Endodermal cell (in vitro differentiated cells): ENCODE measurements around the gene COLEC12. TPM values are rescaled to one million over a fixed set of nuclear protein-coding genes. Genes with fewer than 3 reads are reported as not detected.
"Not testable (repeated sequence)": the region's sequence is repeated elsewhere in the genome, so short reads cannot be mapped to it uniquely, and the experiment has no call there.

Experiments used
- DNase-seq: peaks from one replicate; pipeline ENCODE4 v3.0.0-alpha.2; 2017
- H3K27ac ChIP-seq: 2 replicates; pipeline ENCODE4 v1.5.1; 2013; ENCODE audit warnings: mild to moderate bottlenecking, low read depth, low read length, moderate library complexity
- H3K27me3 ChIP-seq: 2 replicates; pipeline ENCODE4 v1.6.1; 2013; ENCODE audit warnings: mild to moderate bottlenecking, low read length, moderate library complexity; ENCODE audit not compliant: insufficient read depth, control insufficient read depth, poor library complexity, severe bottlenecking
- H3K36me3 ChIP-seq: 2 replicates; pipeline ENCODE4 v1.7.0; 2013; ENCODE audit warnings: mild to moderate bottlenecking, low read length, moderate library complexity; ENCODE audit not compliant: control insufficient read depth, insufficient read depth
- H3K4me1 ChIP-seq: one replicate; pipeline ENCODE4 v1.7.0; 2013; ENCODE audit warnings: low read length; ENCODE audit not compliant: control insufficient read depth, insufficient read depth
- H3K4me3 ChIP-seq: 2 replicates; pipeline ENCODE4 v1.5.1; 2013; ENCODE audit warnings: mild to moderate bottlenecking, low read length, moderate library complexity
- H3K9ac ChIP-seq: 2 replicates; pipeline ENCODE4 v1.6.1; 2013; ENCODE audit warnings: mild to moderate bottlenecking, low read length, moderate library complexity; ENCODE audit not compliant: poor library complexity, severe bottlenecking; ENCODE audit errors: extremely low read depth
- H3K9me3 ChIP-seq: 2 replicates; pipeline ENCODE4 v1.6.1; 2013; ENCODE audit warnings: mild to moderate bottlenecking, low read length, moderate library complexity; ENCODE audit not compliant: control insufficient read depth
- H3K27ac Mint-ChIP-seq: 2 replicates; pipeline ENCODE4 v1.8.0; 2020; ENCODE audit warnings: mixed read lengths
- H3K27me3 Mint-ChIP-seq: 2 replicates; pipeline ENCODE4 v1.8.0; 2021; ENCODE audit warnings: mild to moderate bottlenecking, mixed read lengths; ENCODE audit not compliant: insufficient read depth
- H3K36me3 Mint-ChIP-seq: 2 replicates; pipeline ENCODE4 v1.8.0; 2020; ENCODE audit warnings: low read depth, mixed read lengths
- H3K4me1 Mint-ChIP-seq: 2 replicates; pipeline ENCODE4 v1.8.0; 2020; ENCODE audit warnings: mixed read lengths
- H3K4me3 Mint-ChIP-seq: 2 replicates; pipeline ENCODE4 v1.8.0; 2020; ENCODE audit warnings: mild to moderate bottlenecking, moderate library complexity, mixed read lengths
- H3K9me3 Mint-ChIP-seq: 2 replicates; pipeline ENCODE4 v1.8.0; 2020; ENCODE audit warnings: mild to moderate bottlenecking, mixed read lengths
- CTCF ChIP-seq: fragments of 200-600 bp; sonication (generic); conservative IDR thresholded peaks from 2 replicates; pipeline ENCODE4 v1.5.0; 2021; ENCODE audit warnings: antibody characterized with exemption, mild to moderate bottlenecking
- WGBS, 2 experiments: methylation state at CpG; one replicate each; pipeline versions ENCODE4 v1.1.5 to v1.1.7; 2013; ENCODE audit warnings: missing lambda C conversion rate in 2 of 2, mixed read lengths in 1 of 2; ENCODE audit not compliant: insufficient coverage in 1 of 2, insufficient read length in 1 of 2; 5-methylcytosine and 5-hydroxymethylcytosine counted together
- total RNA-seq, 2 donors: library from RNA; stranded (reverse); fragmentation: NEBNext Ultra II Directional in 1 of 2; extraction: Animal tissue kit (Norgen Biotek cat#: 25700) in 1 of 2; gene quantifications; 2 replicates in 1 of 2; 3 replicates in 1 of 2; pipeline ENCODE4 v1.2.1, GENCODE V29; 2021

Gene COLEC12
- total RNA-seq, 2 donors from 2014 or later = 123 TPM

GRCh38 chr18:407626-408224 is 92.8 kb downstream of the COLEC12 start:
- 93% methylated on average over 4 of the region's 4 CpGs; no CpG with 5 or more reads in 1 of the 2 experiments for WGBS, 2 experiments
- Histone ChIP-seq H3K27me3 (no peaks in the 10 kb centered on the region), H3K4me1 (no peaks in the 10 kb centered on the region), H3K4me3 (no peak overlapping the region), H3K9ac (no peak overlapping the region), H3K9me3 (peaks cover 45% of the 10 kb centered on the region), H3K36me3 (peaks cover 63% of the 10 kb centered on the region), H3K27ac (no peak overlapping the region)
- no peak for TF ChIP-seq CTCF
- H3K9me3 Mint-ChIP-seq = peaks cover 31% of the 10 kb centered on the region
- peaks cover 47% of the 10 kb centered on the region for H3K36me3 Mint-ChIP-seq
- H3K27me3 Mint-ChIP-seq = no peaks in the 10 kb centered on the region
- no peak overlapping the region for H3K27ac Mint-ChIP-seq
- H3K4me1 Mint-ChIP-seq = no peaks in the 10 kb centered on the region
- no peak overlapping the region for H3K4me3 Mint-ChIP-seq
- no peak for DNase-seq

DNA sequence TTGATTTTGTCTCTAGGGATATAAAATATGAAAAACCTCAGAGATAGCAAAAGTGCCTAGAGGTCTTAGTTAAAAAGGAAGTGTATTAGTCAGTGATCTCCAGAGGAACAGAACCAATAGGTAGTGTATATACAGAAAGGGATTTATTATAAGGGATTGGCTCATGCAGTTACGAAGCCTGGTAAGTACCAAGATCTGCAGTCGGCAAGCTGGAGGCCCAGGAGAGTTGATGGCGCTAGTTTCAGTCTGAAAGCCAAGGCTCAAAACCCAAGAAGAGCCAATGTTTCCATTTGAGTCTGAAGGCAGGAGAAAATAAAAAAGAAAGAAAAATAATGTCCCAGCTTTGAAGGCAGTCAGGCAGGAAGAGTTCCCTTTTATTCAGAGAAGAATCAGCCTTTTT is 93.3 kb downstream of the COLEC12 start:
- no peaks in the 10 kb centered on the region for H3K27me3 ChIP-seq
- DNase-seq = no peak
- H3K9me3 ChIP-seq = peaks cover 45% of the 10 kb centered on the region
- Mint-ChIP-seq H3K36me3 (peaks cover 52% of the 10 kb centered on the region), H3K27me3 (no peaks in the 10 kb centered on the region), H3K27ac (no peak overlapping the region), H3K4me1 (no peaks in the 10 kb centered on the region), H3K9me3 (peaks cover 31% of the 10 kb centered on the region), H3K4me3 (no peak overlapping the region)
- no peak for TF ChIP-seq CTCF
- no peaks in the 10 kb centered on the region for H3K4me1 ChIP-seq
- H3K4me3 ChIP-seq = peak overlapping the region; percentile 37
- WGBS, 2 experiments = 95 to 97% methylated on average over 3 of the region's 3 CpGs
- H3K36me3 ChIP-seq = peaks cover 68% of the 10 kb centered on the region
- H3K27ac ChIP-seq = no peak overlapping the region
- no peak overlapping the region for H3K9ac ChIP-seq

DNA sequence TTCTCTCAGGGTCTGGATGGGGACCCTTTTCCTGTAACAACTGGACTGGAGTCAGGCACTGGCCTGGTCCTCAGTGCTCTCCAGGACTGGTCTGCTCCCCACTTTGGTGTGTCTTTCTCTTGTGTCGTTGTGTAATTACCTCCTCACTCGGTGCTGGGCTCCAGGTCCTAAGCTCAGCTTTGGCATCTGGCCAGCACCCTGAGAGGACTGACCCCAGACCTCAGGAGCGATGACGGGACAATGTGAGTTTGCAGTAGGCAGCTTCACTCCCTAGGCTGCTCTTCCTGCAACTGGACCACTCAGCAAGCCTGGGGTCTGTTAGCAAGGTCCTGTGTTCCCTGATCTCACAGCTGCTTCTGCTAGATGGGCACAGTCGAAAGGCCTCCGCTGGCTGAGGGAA is 93.8 kb downstream of the COLEC12 start:
- H3K4me1 ChIP-seq = no peaks in the 10 kb centered on the region
- peaks cover 55% of the 10 kb centered on the region for H3K36me3 Mint-ChIP-seq
- no peaks in the 10 kb centered on the region for H3K4me1 Mint-ChIP-seq
- peaks cover 73% of the 10 kb centered on the region for H3K36me3 ChIP-seq
- peaks cover 31% of the 10 kb centered on the region for H3K9me3 Mint-ChIP-seq
- no peak overlapping the region for H3K27ac Mint-ChIP-seq
- no peaks in the 10 kb centered on the region for H3K27me3 ChIP-seq
- WGBS, 2 experiments = 98 to 100% methylated on average over 2 to 6 of the region's 6 CpGs
- no peak overlapping the region for H3K9ac ChIP-seq
- no peak for TF ChIP-seq CTCF
- H3K27me3 Mint-ChIP-seq = no peaks in the 10 kb centered on the region
- H3K4me3 Mint-ChIP-seq = no peak overlapping the region
- H3K27ac ChIP-seq = no peak overlapping the region
- H3K9me3 ChIP-seq = peaks cover 45% of the 10 kb centered on the region
- DNase-seq = no peak
- H3K4me3 ChIP-seq = peak overlapping the region; percentile 37

DNA sequence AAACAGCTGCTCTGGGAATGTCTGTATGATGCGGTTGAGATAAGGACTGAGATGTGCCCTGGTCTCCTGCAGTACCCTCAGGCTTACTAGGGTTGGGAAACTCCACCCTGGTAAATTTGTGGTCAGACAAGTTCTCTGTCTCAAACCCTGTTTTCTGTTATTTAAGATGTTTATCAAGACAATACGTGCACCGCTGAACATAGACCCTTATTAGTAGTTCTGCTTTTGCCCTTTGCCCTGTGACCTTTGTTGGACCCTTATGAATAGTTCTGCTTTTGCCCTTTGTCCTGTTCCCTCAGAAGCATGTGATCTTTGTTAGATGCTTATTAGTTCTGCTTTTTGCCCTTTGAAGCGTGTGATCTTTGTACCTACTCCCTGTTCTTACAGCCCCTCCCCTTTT is 95.5 kb downstream of the COLEC12 start:
- not testable (repeated sequence) for DNase-seq, H3K4me1 Mint-ChIP-seq, H3K27me3 ChIP-seq, H3K4me1 ChIP-seq, H3K27ac ChIP-seq, H3K4me3 ChIP-seq, H3K27me3 Mint-ChIP-seq, H3K4me3 Mint-ChIP-seq, H3K9ac ChIP-seq, H3K27ac Mint-ChIP-seq
- H3K9me3 ChIP-seq = peaks cover 45% of the 10 kb centered on the region
- 91 to 97% methylated on average over 4 of the region's 4 CpGs for WGBS, 2 experiments
- peaks cover 87% of the 10 kb centered on the region for H3K36me3 ChIP-seq
- Mint-ChIP-seq H3K36me3 (peaks cover 67% of the 10 kb centered on the region), H3K9me3 (peaks cover 31% of the 10 kb centered on the region)
